ENCODE results near the gene REN. TPM values are rescaled to one million over a fixed set of nuclear protein-coding genes. Genes with fewer than 3 reads are reported as not detected.

REN gene
- total RNA-seq, 1 donor from 2014 or later = not detected

- DNase-seq (ENCODE audit: low spot score) = no peak
Observed at GRCh38 chr1:204153667-204154066, 12.5 kb downstream of the REN start.

- DNase-seq (ENCODE audit: low spot score) = no peak
Observed at GRCh38 chr1:204152310-204153044, 13.7 kb downstream of the REN start.

GRCh38 chr1:204151552-204152309 lies 14.4 kb downstream of the REN start, which contains the start of gene ETNK2:
Gene ETNK2 (minus strand): TSS chr1:204152044. CDS start chr1:204151852, 192 bp downstream.
- DNase-seq (ENCODE audit: low spot score) = peak; percentile 34

GRCh38 chr1:204150702-204151551 lies 15.2 kb downstream of the REN start:
- no peak for DNase-seq (ENCODE audit: low spot score)

- no peak for DNase-seq (ENCODE audit: low spot score)
Observed at GRCh38 chr1:204149635-204150565, 16.2 kb downstream of the REN start.

GRCh38 chr1:204149107-204149506 lies 17.0 kb downstream of the REN start:
- no peak for DNase-seq (ENCODE audit: low spot score)

- no peak for DNase-seq (ENCODE audit: low spot score)
Observed at GRCh38 chr1:204147406-204148383, 18.4 kb downstream of the REN start.

GRCh38 chr1:204146965-204147364 lies 19.2 kb downstream of the REN start:
- no peak for DNase-seq (ENCODE audit: low spot score)

- DNase-seq (ENCODE audit: low spot score) = no peak
Observed at GRCh38 chr1:204146309-204146708, 19.8 kb downstream of the REN start.

GRCh38 chr1:204145033-204145504 lies 21.1 kb downstream of the REN start:
- no peak for DNase-seq (ENCODE audit: low spot score)

- no peak for DNase-seq (ENCODE audit: low spot score)
Observed at GRCh38 chr1:204143276-204144041, 22.7 kb downstream of the REN start.

- no peak for DNase-seq (ENCODE audit: low spot score)
Observed at GRCh38 chr1:204142032-204142974, 23.8 kb downstream of the REN start.

- DNase-seq (ENCODE audit: low spot score) = no peak
Observed at GRCh38 chr1:204141131-204141530, 25.0 kb downstream of the REN start.

GRCh38 chr1:204139952-204140351 lies 26.2 kb downstream of the REN start:
- no peak for DNase-seq (ENCODE audit: low spot score)

GRCh38 chr1:204139088-204139487 lies 27.0 kb downstream of the REN start:
- DNase-seq (ENCODE audit: low spot score) = no peak

GRCh38 chr1:204136814-204137213 lies 29.3 kb downstream of the REN start:
- DNase-seq (ENCODE audit: low spot score) = no peak

- DNase-seq (ENCODE audit: low spot score) = no peak
Observed at GRCh38 chr1:204134103-204134502, 32.0 kb downstream of the REN start.

GRCh38 chr1:204132718-204133117 lies 33.4 kb downstream of the REN start:
- no peak for DNase-seq (ENCODE audit: low spot score)
